Central memory CD4-positive, alpha-beta T cell (primary cell): ENCODE measurements around the gene TRPM1.

ENCODE experiments used
- DNase-seq: peaks from one replicate; pipeline ENCODE4 v3.0.0; 2022

TRPM1 gene

DNA sequence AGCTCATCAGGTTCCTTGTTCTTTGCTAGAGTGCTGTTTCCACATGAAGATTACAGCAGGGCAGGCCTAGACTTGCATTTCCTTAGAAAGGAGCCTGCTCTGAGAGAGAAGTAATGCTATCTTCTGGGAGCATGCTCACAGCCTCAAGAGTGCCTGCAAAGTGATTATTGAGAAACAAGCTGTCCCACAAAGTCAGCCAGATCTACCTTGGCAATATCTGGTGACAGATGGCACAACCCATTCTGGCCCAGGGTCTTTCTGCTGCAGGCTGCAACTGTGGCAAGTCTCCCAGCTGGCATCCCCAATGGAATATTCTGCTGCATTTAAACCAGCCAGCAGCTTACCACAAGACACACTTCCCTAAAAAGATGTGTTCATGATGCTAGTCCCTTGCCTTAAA, 139.4 kb downstream of the TRPM1 start:
- no peak for DNase-seq

DNA sequence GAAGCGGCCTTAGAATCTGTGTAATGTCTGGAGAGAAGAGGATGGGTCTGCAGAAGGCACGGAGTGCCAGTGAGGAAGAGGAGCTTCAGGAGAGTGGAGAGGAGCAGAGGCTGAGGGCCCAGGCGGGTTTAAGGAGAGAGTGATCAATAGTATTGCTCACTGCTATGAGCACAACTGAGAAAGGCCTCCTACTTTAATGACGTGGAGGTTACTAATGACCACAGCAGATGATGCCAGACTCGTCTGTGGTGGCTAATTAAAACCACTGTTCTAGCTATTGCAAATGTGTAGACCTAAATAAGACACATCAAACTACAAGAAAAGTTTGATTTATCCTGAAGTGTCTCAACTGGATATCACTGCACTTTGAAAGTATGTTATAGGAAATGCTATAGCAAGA, 143.3 kb downstream of the TRPM1 start:
- DNase-seq = no peak

DNA sequence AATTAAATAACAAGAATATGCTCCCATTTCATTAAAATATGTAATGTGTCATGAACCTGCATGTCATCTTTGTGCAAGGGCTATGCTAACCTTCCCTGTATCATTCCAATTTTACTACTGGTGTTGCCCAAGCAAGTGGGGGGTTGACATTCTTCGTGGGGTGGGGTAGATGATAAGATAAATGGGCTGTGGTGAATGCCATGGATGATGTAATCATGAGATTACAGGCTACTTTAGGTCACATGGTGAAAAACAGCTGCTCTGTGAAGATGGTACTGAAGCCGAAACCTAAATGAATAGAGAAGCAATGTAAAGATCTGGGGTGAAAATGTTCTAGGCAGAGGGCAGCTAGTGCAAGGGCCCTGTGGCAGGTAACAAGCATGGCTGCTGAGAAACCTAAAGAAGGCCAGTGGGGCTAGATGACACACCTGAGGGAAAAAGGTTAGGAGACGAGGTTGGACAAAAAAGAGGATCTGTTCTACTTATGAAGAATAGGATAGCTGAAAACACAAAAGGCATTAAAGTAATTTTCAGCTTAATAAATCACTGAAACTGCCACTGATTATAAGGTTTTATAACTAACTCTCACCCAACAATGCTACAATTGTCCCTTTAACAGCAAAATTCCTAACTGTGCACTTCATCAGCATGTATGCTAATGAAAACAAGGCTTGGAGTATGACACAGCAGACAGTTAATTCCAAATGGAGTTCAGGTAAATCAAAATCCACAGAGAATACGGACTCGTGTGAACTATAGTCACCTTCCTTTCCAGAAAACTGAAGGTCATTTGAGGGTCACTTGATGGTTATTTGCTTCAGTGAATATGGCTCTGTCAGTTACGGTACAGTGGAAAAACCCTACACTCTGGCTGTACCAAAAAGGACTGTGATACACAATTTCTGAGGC, 145.1 kb downstream of the TRPM1 start:
- no peak for DNase-seq

DNA sequence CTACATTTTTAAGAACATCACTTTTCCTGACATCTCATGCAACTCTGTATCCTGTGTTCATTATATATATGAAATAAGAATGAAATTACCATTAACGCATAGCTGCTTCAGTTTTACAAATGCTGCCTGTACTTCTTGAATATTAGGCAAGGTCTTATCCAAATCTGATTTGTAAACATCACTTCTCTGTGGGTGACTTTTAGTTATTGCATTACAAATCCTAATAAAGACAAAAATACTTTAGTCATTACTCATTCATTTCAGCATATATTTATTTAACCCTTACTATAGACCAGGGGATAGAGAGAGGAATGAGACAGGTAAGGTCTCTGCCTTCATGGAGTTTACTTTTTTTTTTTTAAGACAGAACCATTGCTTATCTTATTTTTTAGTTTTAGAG, 146.9 kb downstream of the TRPM1 start:
- DNase-seq = no peak

DNA sequence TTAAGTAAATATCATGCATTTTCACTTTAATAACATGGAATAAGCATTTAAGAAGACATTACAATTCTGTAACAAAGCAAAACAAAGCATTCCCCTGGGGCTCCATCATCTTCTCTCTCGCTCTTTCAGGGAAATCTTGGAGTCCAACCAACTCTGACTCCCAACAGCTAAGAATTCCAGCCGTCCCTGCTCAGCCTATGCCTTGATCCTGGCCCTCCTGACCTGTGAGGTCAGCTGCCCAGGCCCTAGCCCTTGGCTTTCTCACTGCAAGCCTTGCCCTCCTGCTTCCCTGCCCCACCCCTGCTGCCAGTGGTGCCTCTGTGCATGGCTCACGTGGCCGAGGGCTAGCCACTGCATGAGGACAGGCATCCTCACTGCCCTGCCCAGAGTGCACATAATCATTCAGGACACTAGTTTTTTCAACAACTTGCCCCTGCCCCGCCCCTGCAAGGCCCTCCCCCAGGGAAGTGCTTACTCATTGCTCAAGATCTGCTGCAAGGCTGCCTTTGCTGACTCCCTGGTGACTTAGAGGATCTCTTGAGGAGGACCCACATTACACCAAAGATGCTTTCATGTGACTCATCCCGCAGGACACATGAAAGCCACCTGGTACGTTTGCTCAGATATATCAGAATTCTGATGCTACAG, 147.7 kb downstream of the TRPM1 start:
- DNase-seq = no peak

DNA sequence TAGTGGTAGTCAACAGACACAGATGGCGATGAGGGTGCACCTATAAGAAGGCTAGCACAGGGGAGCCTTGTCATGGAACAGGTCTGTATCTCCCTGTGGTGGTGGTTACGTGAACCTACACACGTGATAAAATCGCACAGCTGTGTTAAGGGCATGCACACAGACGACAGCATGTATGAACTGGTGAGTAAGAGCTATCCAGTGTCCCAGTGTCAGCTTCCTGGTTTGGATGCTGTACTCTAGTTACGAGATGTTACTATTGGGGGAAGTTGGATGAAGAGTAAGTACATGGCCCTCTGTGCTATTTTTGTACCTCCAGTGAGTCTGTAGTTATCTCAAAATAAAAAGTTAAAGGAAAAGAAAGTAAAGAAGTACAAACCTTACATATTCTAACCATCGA, 148.3 kb downstream of the TRPM1 start:
- DNase-seq = no peak
